Measurements from ENCODE around the gene GLUD1.
"Not testable (repeated sequence)": the region's sequence is repeated elsewhere in the genome, so short reads cannot be mapped to it uniquely, and the experiment has no call there.

GLUD1 gene

GRCh38 chr10:87038786-87039185 lies 55.9 kb downstream of the GLUD1 start:
- no peak for ATAC-seq

- ATAC-seq, result peak in 1 of 2 donors; percentile 25
Observed at GRCh38 chr10:87038286-87038717, 56.3 kb downstream of the GLUD1 start.

GRCh38 chr10:87036623-87037022 lies 58.0 kb downstream of the GLUD1 start:
- ATAC-seq, result no peak

- no peak for ATAC-seq
Observed at GRCh38 chr10:87030912-87031635, 63.6 kb downstream of the GLUD1 start.

- not testable (repeated sequence) for ATAC-seq
Observed at GRCh38 chr10:87030419-87030818, 64.2 kb downstream of the GLUD1 start.

- ATAC-seq, result not testable (repeated sequence)
Observed at GRCh38 chr10:87026747-87027508, 67.7 kb downstream of the GLUD1 start.

- ATAC-seq, result peak; percentile 77 to 90
Observed at GRCh38 chr10:87025285-87025958, 69.2 kb downstream of the GLUD1 start.

- not testable (repeated sequence) for ATAC-seq
Observed at GRCh38 chr10:87020056-87020455, 74.6 kb downstream of the GLUD1 start, which contains the start of gene FAM25A. Gene FAM25A, plus strand, starts transcription at chr10:87020294. Its CDS starts 31 bp downstream, at chr10:87020325.

GRCh38 chr10:87019504-87019903 lies 75.1 kb downstream of the GLUD1 start:
- ATAC-seq, result not testable (repeated sequence)

GRCh38 chr10:87019066-87019465 lies 75.6 kb downstream of the GLUD1 start:
- ATAC-seq, result not testable (repeated sequence)

GRCh38 chr10:87018127-87018526 lies 76.5 kb downstream of the GLUD1 start:
- ATAC-seq, result not testable (repeated sequence)

GRCh38 chr10:87014986-87015716 lies 79.5 kb downstream of the GLUD1 start:
- ATAC-seq, result not testable (repeated sequence)

- ATAC-seq, result not testable (repeated sequence)
Observed at GRCh38 chr10:87013528-87013927, 81.1 kb downstream of the GLUD1 start.

- not testable (repeated sequence) for ATAC-seq
Observed at GRCh38 chr10:87009134-87009696, 85.4 kb downstream of the GLUD1 start.

- not testable (repeated sequence) for ATAC-seq
Observed at GRCh38 chr10:87008303-87008702, 86.3 kb downstream of the GLUD1 start.

GRCh38 chr10:87007674-87008073 lies 87.0 kb downstream of the GLUD1 start:
- ATAC-seq, result not testable (repeated sequence)

- not testable (repeated sequence) for ATAC-seq
Observed at GRCh38 chr10:87007124-87007523, 87.5 kb downstream of the GLUD1 start.

- ATAC-seq, result no peak
Observed at GRCh38 chr10:87000491-87000890, 94.2 kb downstream of the GLUD1 start.

Data from activated CD4-positive, CD25-positive, alpha-beta regulatory T cell treated with anti-CD3 and anti-CD28 coated beads, Interleukin-2, amount 50 U/mL, for 24 hours (primary cell).